GM19240 (cell line): ENCODE data around the gene BHLHA9.
"Not testable (repeated sequence)": the region's sequence is repeated elsewhere in the genome, so short reads cannot be mapped to it uniquely, and the experiment has no call there.

Source experiments
- DNase-seq: peaks from one replicate; pipeline ENCODE4 v3.0.0; 2011; ENCODE audit warnings: low spot score; ENCODE audit not compliant: insufficient read length

BHLHA9 gene

DNA sequence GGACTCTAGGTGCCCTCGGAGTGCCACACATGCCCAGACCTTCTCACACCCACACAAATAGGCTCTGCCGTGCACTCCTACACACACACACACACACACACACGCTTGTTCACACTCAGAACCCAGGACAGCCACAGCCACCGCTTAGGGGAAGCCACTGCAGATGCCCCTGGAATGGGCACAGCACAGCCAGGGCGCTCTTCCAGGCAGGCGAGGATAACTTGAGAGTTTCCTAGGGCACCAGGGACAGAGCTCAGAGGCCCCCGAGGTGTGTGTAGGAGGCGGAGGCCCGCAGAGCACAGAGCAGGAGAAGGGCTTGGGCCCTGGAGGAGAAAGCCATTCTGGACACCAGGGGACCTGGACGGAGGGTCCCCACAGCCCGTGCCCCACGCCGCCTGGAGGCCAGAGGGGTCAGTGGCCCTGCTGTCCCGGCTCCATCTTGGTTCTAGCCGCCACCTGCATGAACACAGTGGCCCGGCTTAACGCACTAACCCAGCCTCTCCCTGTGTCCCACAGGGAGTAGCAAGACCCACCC is 30.2 kb downstream of the BHLHA9 start:
- DNase-seq: no peak

DNA sequence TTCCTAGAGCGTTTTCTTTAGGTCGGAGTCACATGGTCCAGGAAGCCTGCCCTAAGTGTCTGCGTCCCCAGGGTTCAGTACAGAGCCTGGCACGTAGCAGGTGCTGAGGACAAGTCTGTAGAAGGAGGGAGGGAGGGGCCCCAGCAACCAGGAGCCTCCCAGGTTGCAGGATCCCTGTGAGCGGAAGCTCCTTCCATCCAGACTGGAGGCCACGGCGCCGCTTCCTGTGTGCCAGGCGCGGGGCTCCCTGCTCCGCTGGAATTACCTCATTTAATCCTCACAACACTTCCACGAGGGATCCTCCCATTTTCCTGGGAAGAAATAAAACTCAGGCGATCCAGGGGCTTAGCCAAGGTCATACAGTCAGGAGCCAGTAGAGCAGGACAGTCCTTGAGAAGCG is 31.3 kb downstream of the BHLHA9 start:
- no peak for DNase-seq

DNA sequence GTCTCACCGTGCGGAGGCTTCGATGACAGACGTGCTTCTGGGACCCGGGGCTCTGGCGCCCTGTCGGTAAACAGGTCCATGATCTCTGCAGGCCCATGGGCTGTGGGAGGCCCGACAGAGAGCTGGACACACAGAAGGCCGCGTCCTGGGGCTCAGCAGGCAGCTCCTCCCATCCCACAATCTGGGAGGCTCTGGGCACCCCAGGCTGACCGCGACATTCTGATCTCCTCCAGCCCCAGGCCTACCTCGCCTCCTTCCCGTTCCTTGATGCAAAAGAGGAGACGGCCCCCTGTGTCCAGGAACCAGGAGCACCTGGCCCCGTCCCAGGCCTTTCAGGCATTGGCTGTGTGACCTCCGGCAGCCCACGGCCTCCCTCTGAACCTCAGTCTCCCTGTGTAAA is 32.5 kb downstream of the BHLHA9 start:
- no peak for DNase-seq

DNA sequence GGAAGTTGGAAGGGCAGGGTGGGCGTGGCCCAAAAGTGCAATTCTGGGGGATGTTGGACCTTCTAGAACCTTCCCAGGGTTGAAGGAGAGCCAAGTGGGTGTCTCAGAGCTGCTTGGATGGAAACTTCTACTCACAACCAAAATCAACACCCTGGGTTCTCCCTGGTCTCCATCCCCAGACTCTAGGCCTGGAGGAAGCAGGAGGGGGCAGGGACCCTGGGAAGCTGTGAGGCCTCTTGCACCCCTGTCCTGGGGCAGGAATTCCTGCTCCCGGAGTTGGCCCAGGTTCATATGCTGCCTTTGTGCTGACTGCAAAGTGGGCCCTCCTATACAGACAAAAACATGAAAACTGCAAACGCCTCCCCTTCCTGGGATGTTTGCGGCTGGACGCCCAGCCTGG is 34.3 kb downstream of the BHLHA9 start:
- no peak for DNase-seq

GRCh38 chr17:1304962-1305563 is 34.8 kb downstream of the BHLHA9 start:
- DNase-seq: no peak

DNA sequence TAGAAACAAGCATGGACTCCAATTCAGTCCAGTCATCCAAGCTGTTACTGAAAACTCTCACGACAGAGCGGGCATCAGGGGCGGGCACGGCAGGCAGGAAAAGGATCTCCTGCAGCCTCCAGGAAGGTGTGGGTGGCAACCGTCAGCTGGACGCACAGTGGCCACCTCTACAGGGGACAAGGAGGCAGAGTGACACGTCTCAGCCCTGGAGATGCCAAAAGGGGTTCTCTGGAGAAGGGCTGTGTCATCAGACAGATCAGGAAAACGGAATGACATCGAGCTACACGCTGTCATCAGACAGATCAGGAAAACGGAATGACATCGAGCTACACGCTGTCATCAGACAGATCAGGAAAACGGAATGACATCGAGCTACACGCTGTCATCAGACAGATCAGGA is 37.6 kb downstream of the BHLHA9 start:
- DNase-seq: not testable (repeated sequence)

GRCh38 chr17:1312261-1312870 is 42.1 kb downstream of the BHLHA9 start:
- no peak for DNase-seq

GRCh38 chr17:1313270-1314005 is 43.2 kb downstream of the BHLHA9 start:
- DNase-seq: no peak

- DNase-seq: no peak
These were observed 45.2 kb downstream of the BHLHA9 start for GRCh38 chr17:1315409-1315808.

- no peak for DNase-seq
These were observed 45.7 kb downstream of the BHLHA9 start for GRCh38 chr17:1315891-1316403.
